Progenitor cell of endocrine pancreas (in vitro differentiated cells): ENCODE results near the gene RPS18. TPM values are rescaled to one million over a fixed set of nuclear protein-coding genes. Genes with fewer than 3 reads are reported as not detected.

ENCODE experiments used
- DNase-seq: peaks from one replicate; pipeline ENCODE4 v3.0.0; 2021; ENCODE audit warnings: low spot score; ENCODE audit not compliant: unreplicated experiment
- H3K27ac Mint-ChIP-seq: 2 replicates; pipeline ENCODE4 v1.8.0; 2021; ENCODE audit warnings: mild to moderate bottlenecking, moderate library complexity, mixed read lengths
- H3K27me3 Mint-ChIP-seq: 2 replicates; pipeline ENCODE4 v1.8.0; 2021; ENCODE audit warnings: mixed read lengths
- H3K36me3 Mint-ChIP-seq: 2 replicates; pipeline ENCODE4 v1.8.0; 2022; ENCODE audit warnings: mixed read lengths; ENCODE audit not compliant: insufficient read depth
- H3K4me1 Mint-ChIP-seq: 2 replicates; pipeline ENCODE4 v1.8.0; 2021; ENCODE audit warnings: low read depth, mixed read lengths
- H3K4me3 Mint-ChIP-seq: 2 replicates; pipeline ENCODE4 v1.8.0; 2021; ENCODE audit warnings: low read depth, mild to moderate bottlenecking, moderate library complexity, mixed read lengths
- H3K9me3 Mint-ChIP-seq: 2 replicates; pipeline ENCODE4 v1.8.0; 2021; ENCODE audit warnings: low read depth, mixed read lengths
- CTCF ChIP-seq: fragments of 200-600 bp; sonication (generic); IDR thresholded peaks from one replicate; pipeline ENCODE4 v1.5.0; 2021; ENCODE audit warnings: antibody characterized with exemption, mild to moderate bottlenecking; ENCODE audit not compliant: unreplicated experiment
- total RNA-seq: library from RNA; stranded (reverse); gene quantifications from 2 replicates; pipeline ENCODE4 v1.2.1, GENCODE V29; 2021

RPS18 gene
- total RNA-seq, 1 donor from 2014 or later, result 1,974 TPM

GRCh38 chr6:33296797-33297405 lies 25.0 kb downstream of the RPS18 start:
- Mint-ChIP-seq H3K4me3 (peak overlapping the region; percentile 100), H3K27me3 (no peaks in the 10 kb centered on the region), H3K36me3 (peaks cover 6% of the 10 kb centered on the region), H3K4me1 (peaks cover 16% of the 10 kb centered on the region), H3K27ac (peak overlapping the region; percentile 91), H3K9me3 (no peaks in the 10 kb centered on the region)
- no peak for TF ChIP-seq CTCF
- DNase-seq, result no peak

- H3K27ac Mint-ChIP-seq, result peak overlapping the region; percentile 91
Observed at GRCh38 chr6:33297406-33297955, 25.6 kb downstream of the RPS18 start.

GRCh38 chr6:33297956-33298772 lies 26.3 kb downstream of the RPS18 start:
- TF ChIP-seq CTCF, result peak; percentile 26
- H3K4me1 Mint-ChIP-seq, result peaks cover 16% of the 10 kb centered on the region
- no peaks in the 10 kb centered on the region for H3K27me3 Mint-ChIP-seq
- no peaks in the 10 kb centered on the region for H3K9me3 Mint-ChIP-seq
- peak overlapping the region; percentile 100 for H3K4me3 Mint-ChIP-seq
- no peak for DNase-seq
- peak overlapping the region; percentile 98 for H3K27ac Mint-ChIP-seq
- H3K36me3 Mint-ChIP-seq, result peaks cover 6% of the 10 kb centered on the region

More at GRCh38 chr6:33297406-33297955, 25.6 kb downstream of the RPS18 start:
- no peaks in the 10 kb centered on the region for H3K27me3 Mint-ChIP-seq
- peaks cover 16% of the 10 kb centered on the region for H3K4me1 Mint-ChIP-seq
- DNase-seq, result no peak
- TF ChIP-seq CTCF, result no peak
- H3K4me3 Mint-ChIP-seq, result peak overlapping the region; percentile 100
- H3K9me3 Mint-ChIP-seq, result no peaks in the 10 kb centered on the region
- peaks cover 6% of the 10 kb centered on the region for H3K36me3 Mint-ChIP-seq

- no peak for TF ChIP-seq CTCF
Observed at GRCh38 chr6:33298773-33299236, 26.9 kb downstream of the RPS18 start, which contains the start of gene RGL2. Gene RGL2, minus strand, starts transcription at chr6:33298942. Its CDS starts 332 bp downstream, at chr6:33298610.

GRCh38 chr6:33299237-33299944 lies 27.5 kb downstream of the RPS18 start:
- H3K9me3 Mint-ChIP-seq, result no peaks in the 10 kb centered on the region
- H3K36me3 Mint-ChIP-seq, result peaks cover 4% of the 10 kb centered on the region
- H3K4me3 Mint-ChIP-seq, result peak overlapping the region; percentile 100
- TF ChIP-seq CTCF, result peak; percentile 81
- peak; percentile 76 for DNase-seq
- H3K4me1 Mint-ChIP-seq, result peaks cover 16% of the 10 kb centered on the region
- H3K27me3 Mint-ChIP-seq, result no peaks in the 10 kb centered on the region
- H3K27ac Mint-ChIP-seq, result peak overlapping the region; percentile 97

More at GRCh38 chr6:33298773-33299236, 26.9 kb downstream of the RPS18 start, which contains the start of gene RGL2:
- Mint-ChIP-seq H3K36me3 (peaks cover 7% of the 10 kb centered on the region), H3K4me3 (peak within 1 kb of the TSS; percentile 100), H3K27me3 (no peaks in the 10 kb centered on the region), H3K4me1 (peaks cover 16% of the 10 kb centered on the region), H3K9me3 (no peaks in the 10 kb centered on the region), H3K27ac (peak within 1 kb of the TSS; percentile 98)
- no peak for DNase-seq
